Naive thymus-derived CD8-positive, alpha-beta T cell (primary cell): ENCODE data around the gene CNNM1. TPM values are rescaled to one million over a fixed set of nuclear protein-coding genes. Genes with fewer than 3 reads are reported as not detected.

Experiments
- ATAC-seq, 2 donors: fragments of 150-1000 bp; cut with Tn5 transposase in 1 of 2; sonication (Bioruptor Pico), chemical (Tn5 transposase) in 1 of 2; 1 replicate in 1 of 2; 2 replicates in 1 of 2; pipeline ENCODE4 v1.10.0; 2021; ENCODE audit warnings: mild to moderate bottlenecking in 2 of 2, moderate library complexity in 2 of 2
- POLR2A ChIA-PET: fragments of 350-600 bp; sonication (Branson Sonifier 250); formaldehyde crosslinking; loops from one replicate; lab custom pipeline; 2021; ENCODE audit warnings: antibody characterized with exemption; lab: Charles Lee
- DNase-seq, 10 donors: peaks; one replicate each; pipeline versions ENCODE4 v3.0.0 to v3.0.0-alpha.2; 2020 to 2022
- H3K27ac Mint-ChIP-seq, 10 donors: one replicate each; pipeline ENCODE4 v1.8.0; 2020 to 2022; ENCODE audit warnings: mild to moderate bottlenecking in 10 of 10, mixed read lengths in 10 of 10, moderate library complexity in 4 of 10, inconsistent platforms in 1 of 10
- H3K27me3 Mint-ChIP-seq, 5 donors: one replicate each; pipeline ENCODE4 v1.8.0; 2021 to 2022; ENCODE audit warnings: mixed read lengths in 5 of 5
- H3K36me3 Mint-ChIP-seq, 3 donors: one replicate each; pipeline ENCODE4 v1.8.0; 2020 to 2022; ENCODE audit warnings: mixed read lengths in 3 of 3, mild to moderate bottlenecking in 2 of 3, inconsistent platforms in 1 of 3
- H3K4me1 Mint-ChIP-seq, 4 donors: one replicate each; pipeline ENCODE4 v1.8.0; 2021 to 2022; ENCODE audit warnings: mixed read lengths in 4 of 4
- H3K4me3 Mint-ChIP-seq, 10 donors: one replicate each; pipeline ENCODE4 v1.8.0; 2020 to 2022; ENCODE audit warnings: mild to moderate bottlenecking in 10 of 10, mixed read lengths in 10 of 10, moderate library complexity in 6 of 10, inconsistent platforms in 1 of 10
- H3K9me3 Mint-ChIP-seq, 9 donors: one replicate each; pipeline ENCODE4 v1.8.0; 2020 to 2022; ENCODE audit warnings: mixed read lengths in 9 of 9, mild to moderate bottlenecking in 3 of 9, inconsistent platforms in 1 of 9, moderate library complexity in 1 of 9
- polyA plus RNA-seq, 3 donors: library from polyadenylated mRNA; unstranded; fragments of 300-500 nt; fragmentation: Illumina TruSeq; gene quantifications; one replicate each; pipeline ENCODE4 v1.2.3, GENCODE V29; 2021
- total RNA-seq, 8 experiments: library from RNA in 2 of 8; stranded (reverse) in 2 of 8; gene quantifications; one replicate each; pipeline ENCODE4 v1.2.3 and lab custom pipeline; 2021 to 2026

The CNNM1 gene
- total and polyA plus RNA-seq, 5 experiments from 2014 or later: 0.13 to 0.55 (median 0.49) TPM; not detected in 2

GRCh38 chr10:99340650-99341049 lies 11.5 kb downstream of the CNNM1 start:
- POLR2A ChIA-PET: interaction anchor here (0.6 to 0.7 kb wide), 2 partner anchors 997 to 1422 kb away, joined by 3 to 4 read pairs; no protein-coding TSS in a partner anchor
- Mint-ChIP-seq H3K27ac (no peak overlapping the region), H3K4me3 (no peak overlapping the region), H3K4me1 (peaks cover 0 to 1% (median 0%) of the 10 kb centered on the region in 4 donors), H3K36me3 (no peaks in the 10 kb centered on the region), H3K27me3 (peaks cover 0 to 25% (median 0%) of the 10 kb centered on the region in 5 donors), H3K9me3 (no peaks in the 10 kb centered on the region)
- ATAC-seq: no peak
- DNase-seq: no peak

GRCh38 chr10:99341248-99341647 lies 12.1 kb downstream of the CNNM1 start:
- POLR2A ChIA-PET: interaction anchor here (0.7 kb wide), 1 partner anchor 996 kb away, joined by 3 read pairs; no protein-coding TSS in a partner anchor
- Mint-ChIP-seq H3K27ac (no peak overlapping the region), H3K27me3 (peaks cover 0 to 22% (median 0%) of the 10 kb centered on the region in 5 donors), H3K4me3 (no peak overlapping the region), H3K9me3 (no peaks in the 10 kb centered on the region), H3K36me3 (no peaks in the 10 kb centered on the region), H3K4me1 (peaks cover 0 to 1% (median 0%) of the 10 kb centered on the region in 4 donors)
- no peak for DNase-seq
- no peak for ATAC-seq

GRCh38 chr10:99341860-99342490 lies 12.8 kb downstream of the CNNM1 start:
- Mint-ChIP-seq H3K4me3 (no peak overlapping the region), H3K27me3 (peaks cover 0 to 22% (median 0%) of the 10 kb centered on the region in 5 donors), H3K4me1 (peaks cover 0 to 1% (median 0%) of the 10 kb centered on the region in 4 donors), H3K9me3 (no peaks in the 10 kb centered on the region), H3K36me3 (no peaks in the 10 kb centered on the region), H3K27ac (no peak overlapping the region)
- POLR2A ChIA-PET: no interaction called here
- DNase-seq: no peak
- ATAC-seq: no peak

- POLR2A ChIA-PET: no interaction called here
- DNase-seq: no peak
- no peak overlapping the region for H3K27ac Mint-ChIP-seq
- no peaks in the 10 kb centered on the region for H3K36me3 Mint-ChIP-seq
- H3K9me3 Mint-ChIP-seq: no peaks in the 10 kb centered on the region
- H3K4me1 Mint-ChIP-seq: peaks cover 0 to 2% (median 0%) of the 10 kb centered on the region in 4 donors
- H3K27me3 Mint-ChIP-seq: peaks cover 0 to 17% (median 1%) of the 10 kb centered on the region in 5 donors
- no peak overlapping the region for H3K4me3 Mint-ChIP-seq
- ATAC-seq: no peak
Measured at GRCh38 chr10:99343262-99343661, 14.1 kb downstream of the CNNM1 start.

- Mint-ChIP-seq H3K4me1 (peaks cover 0 to 2% (median 0%) of the 10 kb centered on the region in 4 donors), H3K36me3 (no peaks in the 10 kb centered on the region), H3K9me3 (no peaks in the 10 kb centered on the region), H3K27me3 (peaks cover 0 to 17% (median 1%) of the 10 kb centered on the region in 5 donors), H3K27ac (no peak overlapping the region), H3K4me3 (no peak overlapping the region)
- POLR2A ChIA-PET: no interaction called here
- DNase-seq: no peak
- no peak for ATAC-seq
Measured at GRCh38 chr10:99344715-99345114, 15.6 kb downstream of the CNNM1 start.

GRCh38 chr10:99345350-99345749 lies 16.2 kb downstream of the CNNM1 start:
- Mint-ChIP-seq H3K27me3 (peaks cover 0 to 17% (median 1%) of the 10 kb centered on the region in 5 donors), H3K9me3 (no peaks in the 10 kb centered on the region), H3K4me3 (no peak overlapping the region), H3K27ac (no peak overlapping the region), H3K4me1 (peaks cover 0 to 2% (median 0%) of the 10 kb centered on the region in 4 donors), H3K36me3 (no peaks in the 10 kb centered on the region)
- DNase-seq (no peak), ATAC-seq (no peak)
- POLR2A ChIA-PET: no interaction called here

GRCh38 chr10:99346247-99346646 lies 17.1 kb downstream of the CNNM1 start:
- Mint-ChIP-seq H3K4me3 (no peak overlapping the region), H3K4me1 (peaks cover 0 to 2% (median 0%) of the 10 kb centered on the region in 4 donors), H3K36me3 (no peaks in the 10 kb centered on the region), H3K9me3 (no peaks in the 10 kb centered on the region), H3K27me3 (peaks cover 0 to 12% (median 1%) of the 10 kb centered on the region in 5 donors), H3K27ac (no peak overlapping the region)
- POLR2A ChIA-PET: no interaction called here
- DNase-seq (no peak), ATAC-seq (no peak)

- Mint-ChIP-seq H3K9me3 (no peaks in the 10 kb centered on the region), H3K36me3 (no peaks in the 10 kb centered on the region), H3K4me1 (peaks cover 0 to 2% (median 0%) of the 10 kb centered on the region in 4 donors), H3K27me3 (peaks cover 0 to 17% (median 4%) of the 10 kb centered on the region in 5 donors), H3K4me3 (no peak overlapping the region), H3K27ac (no peak overlapping the region)
- ATAC-seq: no peak
- POLR2A ChIA-PET: no interaction called here
- DNase-seq: no peak
Measured at GRCh38 chr10:99347672-99348071, 18.5 kb downstream of the CNNM1 start.

GRCh38 chr10:99353182-99353581 lies 24.0 kb downstream of the CNNM1 start:
- no peak for DNase-seq
- no peak for ATAC-seq
- Mint-ChIP-seq H3K27ac (no peak overlapping the region), H3K9me3 (no peaks in the 10 kb centered on the region), H3K27me3 (peaks cover 0 to 18% (median 6%) of the 10 kb centered on the region in 5 donors), H3K4me3 (no peak overlapping the region), H3K4me1 (no peaks in the 10 kb centered on the region), H3K36me3 (no peaks in the 10 kb centered on the region)
- POLR2A ChIA-PET: no interaction called here

GRCh38 chr10:99357691-99358090 lies 28.5 kb downstream of the CNNM1 start:
- H3K4me3 Mint-ChIP-seq: no peak overlapping the region
- no peaks in the 10 kb centered on the region for H3K36me3 Mint-ChIP-seq
- ATAC-seq (no peak), DNase-seq (no peak)
- no peaks in the 10 kb centered on the region for H3K4me1 Mint-ChIP-seq
- H3K27ac Mint-ChIP-seq: no peak overlapping the region
- H3K27me3 Mint-ChIP-seq: peaks cover 0 to 12% (median 6%) of the 10 kb centered on the region in 5 donors
- no peaks in the 10 kb centered on the region for H3K9me3 Mint-ChIP-seq
- POLR2A ChIA-PET: no interaction called here

- DNase-seq (no peak), ATAC-seq (no peak)
- Mint-ChIP-seq H3K36me3 (no peaks in the 10 kb centered on the region), H3K27me3 (peaks cover 0 to 12% (median 6%) of the 10 kb centered on the region in 5 donors), H3K4me3 (no peak overlapping the region), H3K27ac (no peak overlapping the region), H3K9me3 (no peaks in the 10 kb centered on the region), H3K4me1 (no peaks in the 10 kb centered on the region)
- POLR2A ChIA-PET: no interaction called here
Measured at GRCh38 chr10:99358101-99358500, 28.9 kb downstream of the CNNM1 start.

GRCh38 chr10:99360934-99361333 lies 31.8 kb downstream of the CNNM1 start:
- ATAC-seq: no peak
- no peak for DNase-seq
- Mint-ChIP-seq H3K27me3 (peaks cover 0 to 7% (median 3%) of the 10 kb centered on the region in 5 donors), H3K4me1 (no peaks in the 10 kb centered on the region), H3K4me3 (no peak overlapping the region), H3K36me3 (no peaks in the 10 kb centered on the region), H3K27ac (no peak overlapping the region), H3K9me3 (no peaks in the 10 kb centered on the region)
- POLR2A ChIA-PET: no interaction called here

GRCh38 chr10:99364125-99364524 lies 35.0 kb downstream of the CNNM1 start:
- DNase-seq (no peak), ATAC-seq (no peak)
- no peaks in the 10 kb centered on the region for H3K36me3 Mint-ChIP-seq
- H3K27ac Mint-ChIP-seq: no peak overlapping the region
- no peak overlapping the region for H3K4me3 Mint-ChIP-seq
- peaks cover 0 to 13% (median 0%) of the 10 kb centered on the region in 5 donors for H3K27me3 Mint-ChIP-seq
- no peaks in the 10 kb centered on the region for H3K9me3 Mint-ChIP-seq
- no peaks in the 10 kb centered on the region for H3K4me1 Mint-ChIP-seq
- POLR2A ChIA-PET: no interaction called here
